Thyroid gland (tissue), 4 donors: ENCODE results near the gene ISM1. TPM values are rescaled to one million over a fixed set of nuclear protein-coding genes. Genes with fewer than 3 reads are reported as not detected.

Experiments
- DNase-seq, 2 donors: peaks; one replicate each; pipeline ENCODE4 v3.0.0-alpha.2; 2019
- H3K27ac ChIP-seq, 3 donors: fragments of 200-600 bp; sonication (generic); 1 replicate in 2 of 3; 2 replicates in 1 of 3; pipeline ENCODE4 v1.5.1; 2016 to 2019; ENCODE audit warnings: mild to moderate bottlenecking in 1 of 3, moderate library complexity in 1 of 3
- H3K27me3 ChIP-seq: fragments of 200-600 bp; sonication (generic); one replicate; pipeline ENCODE4 v1.5.1; 2019
- H3K36me3 ChIP-seq, 2 donors: fragments of 200-600 bp; sonication (generic); one replicate each; pipeline ENCODE4 v1.5.1; 2016 to 2019
- H3K4me1 ChIP-seq, 2 donors: fragments of 200-600 bp; sonication (generic); one replicate each; pipeline ENCODE4 v1.5.1; 2017 to 2019
- H3K4me3 ChIP-seq, 3 donors: fragments of 200-600 bp; sonication (generic); replicated peaks in 1 of 3; 1 replicate in 2 of 3; 2 replicates in 1 of 3; pipeline ENCODE4 v1.5.1; 2016; ENCODE audit warnings: mild to moderate bottlenecking in 1 of 3
- H3K9me3 ChIP-seq: fragments of 200-600 bp; sonication (generic); one replicate; pipeline ENCODE4 v1.5.1; 2017
- POLR2A ChIP-seq, 2 donors: fragments of 450-650 bp; IDR thresholded peaks; one replicate each; pipeline ENCODE4 v1.6.1; 2017; ENCODE audit warnings: antibody characterized with exemption in 2 of 2, mild to moderate bottlenecking in 2 of 2, moderate library complexity in 1 of 2
- WGBS, 2 donors: methylation state at CpG; one replicate each; pipeline ENCODE4 v1.1.5; 2017; 5-methylcytosine and 5-hydroxymethylcytosine counted together
- intact Hi-C: fragments of 100-400 bp; cut with DNase I; formaldehyde crosslinking; loops from one replicate; pipeline ENCODE4 v1.15.1; 2023
- total RNA-seq, 4 donors: library from RNA; depleted of rRNA; stranded (reverse); fragments of >200 nt; gene quantifications; one replicate each; pipeline ENCODE4 v1.2.3, GENCODE V29; 2016
- TF ChIP-seq, protein P1 (sequence below), 6 experiments: fragments of 200-600 bp in 3 of 6; fragments of 450-650 bp in 3 of 6; sonication (generic) in 3 of 6; IDR thresholded peaks; one replicate each; pipeline ENCODE4 v1.5.1; 2016 to 2019; ENCODE audit warnings: antibody characterized with exemption in 6 of 6, mild to moderate bottlenecking in 2 of 6, inconsistent platforms in 1 of 6, moderate library complexity in 1 of 6

Gene ISM1
- total RNA-seq, 4 donors from 2014 or later, result 77.5 to 98.4 (median 83.7) TPM

DNA sequence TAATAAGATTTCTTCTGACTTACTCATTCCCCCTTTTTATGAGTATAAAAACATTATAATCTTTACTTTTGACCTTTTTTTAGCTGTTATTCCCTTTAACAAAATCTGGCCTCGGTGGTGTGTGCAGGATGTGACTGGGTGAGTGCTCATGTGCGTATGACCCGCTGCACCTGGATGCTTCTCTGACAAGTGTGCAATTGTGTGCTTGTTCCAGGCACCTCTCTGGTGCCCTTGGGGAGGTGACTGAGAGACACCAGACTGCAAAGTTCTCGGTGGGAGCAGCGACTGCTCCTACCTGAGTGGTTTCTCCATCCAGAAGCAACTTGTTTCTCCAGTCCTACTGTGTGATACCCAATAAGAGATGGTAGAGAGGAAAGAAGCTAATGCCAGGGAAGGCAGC lies 65.0 kb downstream of the ISM1 start:
- intact Hi-C loops, result no loop called here
- H3K4me3 ChIP-seq, result no peak overlapping the region
- peaks cover 13 to 21% of the 10 kb centered on the region in 2 donors for H3K4me1 ChIP-seq
- TF ChIP-seq, protein P1, sequence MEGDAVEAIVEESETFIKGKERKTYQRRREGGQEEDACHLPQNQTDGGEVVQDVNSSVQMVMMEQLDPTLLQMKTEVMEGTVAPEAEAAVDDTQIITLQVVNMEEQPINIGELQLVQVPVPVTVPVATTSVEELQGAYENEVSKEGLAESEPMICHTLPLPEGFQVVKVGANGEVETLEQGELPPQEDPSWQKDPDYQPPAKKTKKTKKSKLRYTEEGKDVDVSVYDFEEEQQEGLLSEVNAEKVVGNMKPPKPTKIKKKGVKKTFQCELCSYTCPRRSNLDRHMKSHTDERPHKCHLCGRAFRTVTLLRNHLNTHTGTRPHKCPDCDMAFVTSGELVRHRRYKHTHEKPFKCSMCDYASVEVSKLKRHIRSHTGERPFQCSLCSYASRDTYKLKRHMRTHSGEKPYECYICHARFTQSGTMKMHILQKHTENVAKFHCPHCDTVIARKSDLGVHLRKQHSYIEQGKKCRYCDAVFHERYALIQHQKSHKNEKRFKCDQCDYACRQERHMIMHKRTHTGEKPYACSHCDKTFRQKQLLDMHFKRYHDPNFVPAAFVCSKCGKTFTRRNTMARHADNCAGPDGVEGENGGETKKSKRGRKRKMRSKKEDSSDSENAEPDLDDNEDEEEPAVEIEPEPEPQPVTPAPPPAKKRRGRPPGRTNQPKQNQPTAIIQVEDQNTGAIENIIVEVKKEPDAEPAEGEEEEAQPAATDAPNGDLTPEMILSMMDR (IDR thresholded peaks at IDR 0.05), result no peak
- no peak for TF ChIP-seq POLR2A (IDR thresholded peaks at IDR 0.05)
- peak overlapping the region in 2 of 3 donors; percentile 71 to 77 for H3K27ac ChIP-seq
- no peaks in the 10 kb centered on the region for H3K9me3 ChIP-seq
- H3K36me3 ChIP-seq, result peaks cover 12 to 28% of the 10 kb centered on the region in 2 donors
- no peaks in the 10 kb centered on the region for H3K27me3 ChIP-seq
- DNase-seq, result peak; percentile 45 to 56
- WGBS, 2 donors, result 47 to 50% methylated on average over 5 of the region's 5 CpGs

DNA sequence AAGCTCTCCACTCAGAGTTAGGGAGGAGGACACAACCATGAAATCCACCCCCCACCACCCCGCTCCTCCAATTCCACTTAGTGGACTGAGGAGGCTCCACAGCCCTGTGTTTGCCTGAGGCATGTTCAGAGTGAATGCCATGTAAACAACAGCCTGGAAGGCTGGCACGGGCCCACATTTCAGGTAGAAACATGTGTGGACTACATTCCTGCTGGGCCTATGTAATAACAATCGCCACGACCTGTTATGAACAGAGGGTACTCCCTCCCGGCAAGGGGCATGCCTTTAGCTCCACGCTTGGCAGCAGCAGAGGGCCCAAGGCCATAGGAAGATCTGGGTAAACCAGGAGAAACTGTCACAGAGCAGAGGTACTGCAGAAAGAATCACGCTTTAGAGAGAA lies 65.5 kb downstream of the ISM1 start:
- peaks cover 13 to 21% of the 10 kb centered on the region in 2 donors for H3K4me1 ChIP-seq
- H3K27me3 ChIP-seq, result no peaks in the 10 kb centered on the region
- TF ChIP-seq, protein P1 (IDR thresholded peaks at IDR 0.05), result peak in 2 of 6 experiments; percentile 17 to 33
- no peak for TF ChIP-seq POLR2A (IDR thresholded peaks at IDR 0.05)
- WGBS, 2 donors, result 38 to 48% methylated on average over 6 to 7 of the region's 7 CpGs
- peak overlapping the region in 2 of 3 donors; percentile 71 to 77 for H3K27ac ChIP-seq
- H3K9me3 ChIP-seq, result no peaks in the 10 kb centered on the region
- intact Hi-C loops, result no loop called here
- H3K4me3 ChIP-seq, result no peak overlapping the region
- H3K36me3 ChIP-seq, result peaks cover 16 to 30% of the 10 kb centered on the region in 2 donors
- DNase-seq, result peak; percentile 93 to 94

DNA sequence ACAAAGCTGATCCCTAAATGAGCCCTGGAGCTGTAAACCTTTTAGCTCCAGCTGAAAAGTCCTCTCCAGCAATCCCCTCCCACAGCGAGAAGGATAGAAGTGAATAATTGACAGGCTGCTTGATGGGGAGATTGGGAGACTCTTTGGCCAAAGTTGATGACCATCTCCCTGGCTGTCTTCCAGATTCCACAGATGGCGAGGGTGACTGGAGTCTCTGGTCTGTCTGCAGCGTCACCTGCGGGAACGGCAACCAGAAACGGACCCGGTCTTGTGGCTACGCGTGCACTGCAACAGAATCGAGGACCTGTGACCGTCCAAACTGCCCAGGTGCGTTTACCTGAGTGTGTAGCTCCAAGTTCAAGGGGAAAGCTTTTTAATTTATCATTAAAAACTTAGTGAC lies 67.3 kb downstream of the ISM1 start:
- no peak overlapping the region for H3K4me3 ChIP-seq
- TF ChIP-seq, protein P1 (IDR thresholded peaks at IDR 0.05), result no peak
- no peak for TF ChIP-seq POLR2A (IDR thresholded peaks at IDR 0.05)
- H3K27ac ChIP-seq, result no peak overlapping the region
- no peaks in the 10 kb centered on the region for H3K27me3 ChIP-seq
- DNase-seq, result no peak
- H3K4me1 ChIP-seq, result peaks cover 13 to 21% of the 10 kb centered on the region in 2 donors
- intact Hi-C loops, result no loop called here
- no peaks in the 10 kb centered on the region for H3K9me3 ChIP-seq
- H3K36me3 ChIP-seq, result peaks cover 15 to 33% of the 10 kb centered on the region in 2 donors
- WGBS, 2 donors, result 94 to 95% methylated on average over 12 of the region's 12 CpGs

DNA sequence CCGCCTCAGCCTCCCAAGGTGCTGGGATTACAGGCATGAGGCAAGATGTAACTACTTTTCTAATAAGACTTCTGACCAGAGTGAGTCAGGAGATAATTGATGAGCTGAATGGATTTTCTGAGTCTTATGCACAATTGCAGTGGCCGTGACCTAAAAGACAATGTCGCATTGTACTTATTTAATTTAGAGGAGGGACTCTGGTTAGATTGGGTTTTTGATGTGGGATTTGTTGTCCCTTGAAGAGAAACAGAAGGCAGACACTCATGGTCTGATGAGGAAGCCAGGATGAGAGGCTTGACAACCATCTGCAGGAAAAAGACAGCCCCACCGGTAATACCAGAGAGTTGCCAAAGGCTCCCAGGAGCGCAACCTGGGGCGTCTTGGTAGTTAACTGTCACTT lies 68.0 kb downstream of the ISM1 start:
- 91 to 92% methylated on average over 6 of the region's 6 CpGs for WGBS, 2 donors
- Histone ChIP-seq H3K36me3 (peaks cover 15 to 37% of the 10 kb centered on the region in 2 donors), H3K4me1 (peaks cover 13 to 21% of the 10 kb centered on the region in 2 donors), H3K4me3 (no peak overlapping the region), H3K27me3 (no peaks in the 10 kb centered on the region), H3K27ac (no peak overlapping the region), H3K9me3 (no peaks in the 10 kb centered on the region)
- no peak for DNase-seq
- intact Hi-C loops, result no loop called here
- TF ChIP-seq, protein P1 (IDR thresholded peaks at IDR 0.05), result no peak

DNA sequence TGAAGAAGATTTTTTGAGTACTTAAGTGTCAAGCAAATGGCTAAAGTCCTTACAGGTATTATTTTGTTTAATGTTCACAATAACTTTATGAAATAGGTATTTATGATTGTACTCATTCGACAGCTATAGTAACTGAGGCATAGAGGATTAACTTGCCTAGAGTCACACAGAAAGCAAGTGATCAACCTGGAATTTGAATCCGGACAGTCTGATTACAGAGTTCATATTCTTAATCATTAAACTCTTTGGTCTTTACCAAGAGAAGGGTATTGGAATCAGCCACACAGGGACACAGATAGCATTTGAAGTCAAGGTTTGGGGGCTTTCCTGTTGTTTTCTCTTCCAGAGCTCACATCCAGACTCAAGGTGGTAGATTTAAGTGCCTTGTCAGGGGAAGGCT lies 69.7 kb downstream of the ISM1 start:
- intact Hi-C loops, result loop anchor here (10.0 kb wide), 1 partner anchor 166 kb away; no protein-coding TSS in a partner anchor
- no peaks in the 10 kb centered on the region for H3K9me3 ChIP-seq
- no peak for TF ChIP-seq POLR2A (IDR thresholded peaks at IDR 0.05)
- TF ChIP-seq, protein P1 (IDR thresholded peaks at IDR 0.05), result no peak
- no peak for DNase-seq
- H3K4me1 ChIP-seq, result peaks cover 13 to 17% of the 10 kb centered on the region in 2 donors
- WGBS, 2 donors, result 95 to 97% methylated on average over 2 of the region's 2 CpGs
- no peak overlapping the region for H3K4me3 ChIP-seq
- no peaks in the 10 kb centered on the region for H3K27me3 ChIP-seq
- H3K36me3 ChIP-seq, result peaks cover 23 to 47% of the 10 kb centered on the region in 2 donors
- H3K27ac ChIP-seq, result no peak overlapping the region
